ENCODE measurements around the gene TRAP1.

TRAP1 gene

DNA sequence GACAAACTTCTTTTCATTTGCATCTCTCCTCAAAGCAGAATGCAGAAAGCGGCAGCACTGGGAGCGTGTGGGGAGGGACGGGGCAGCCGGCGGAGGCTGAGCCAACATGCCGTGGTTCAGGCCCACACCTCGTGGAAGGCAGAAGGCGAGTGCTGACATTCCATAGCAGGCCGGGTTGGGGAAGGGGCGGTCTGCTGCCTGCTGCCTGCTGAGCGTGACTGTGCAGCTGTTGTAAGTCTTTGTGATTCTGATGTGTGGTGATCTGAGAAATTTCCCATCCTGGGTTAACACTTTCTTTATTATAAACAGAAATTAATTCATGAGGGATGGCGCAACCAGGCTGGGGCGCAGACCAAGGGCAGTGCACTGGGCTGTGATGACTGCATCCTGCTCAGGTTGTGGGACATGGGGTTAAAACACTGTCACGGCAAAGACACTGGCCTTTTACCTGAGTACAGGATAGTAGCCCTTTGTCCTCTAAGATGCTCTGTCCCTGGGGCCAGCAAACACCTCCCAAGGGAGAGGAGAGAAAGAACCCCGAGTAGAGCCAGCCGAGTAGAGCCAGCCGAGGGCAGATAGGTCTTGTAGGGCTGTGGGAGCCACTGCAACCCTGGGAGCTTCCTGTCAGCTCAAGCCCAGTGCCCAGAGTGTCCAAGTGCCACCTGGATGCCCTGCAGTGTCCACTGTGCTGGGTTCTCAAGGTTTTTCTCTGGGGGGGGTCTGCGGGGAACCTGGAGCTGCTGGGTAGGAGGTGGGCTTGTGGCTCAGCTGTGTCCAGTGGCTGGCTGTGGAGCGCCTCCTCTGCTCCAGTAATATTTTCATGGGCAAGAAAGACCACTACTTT is 71.6 kb downstream of the TRAP1 start:
- DNase-seq, result no peak

DNA sequence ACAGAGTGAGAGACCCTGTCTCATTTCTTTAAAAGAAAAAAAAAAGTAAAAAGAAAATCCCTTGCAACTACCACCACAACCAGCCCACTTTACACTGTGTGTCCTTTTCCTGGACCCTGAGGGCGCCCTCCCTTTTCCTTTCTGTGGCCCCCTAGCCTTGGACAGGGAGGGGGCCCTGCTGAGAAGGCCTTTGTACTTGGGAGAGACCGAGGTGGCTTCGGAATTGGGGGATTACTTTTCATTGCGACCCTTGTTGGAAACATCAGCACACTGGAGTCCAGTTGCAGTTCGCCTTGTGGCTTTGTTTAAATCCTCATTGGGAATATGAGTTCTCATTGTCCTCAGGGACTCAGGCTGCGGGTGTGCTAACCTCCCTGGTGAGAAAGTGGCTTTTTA is 72.2 kb downstream of the TRAP1 start:
- no peak for DNase-seq

DNA sequence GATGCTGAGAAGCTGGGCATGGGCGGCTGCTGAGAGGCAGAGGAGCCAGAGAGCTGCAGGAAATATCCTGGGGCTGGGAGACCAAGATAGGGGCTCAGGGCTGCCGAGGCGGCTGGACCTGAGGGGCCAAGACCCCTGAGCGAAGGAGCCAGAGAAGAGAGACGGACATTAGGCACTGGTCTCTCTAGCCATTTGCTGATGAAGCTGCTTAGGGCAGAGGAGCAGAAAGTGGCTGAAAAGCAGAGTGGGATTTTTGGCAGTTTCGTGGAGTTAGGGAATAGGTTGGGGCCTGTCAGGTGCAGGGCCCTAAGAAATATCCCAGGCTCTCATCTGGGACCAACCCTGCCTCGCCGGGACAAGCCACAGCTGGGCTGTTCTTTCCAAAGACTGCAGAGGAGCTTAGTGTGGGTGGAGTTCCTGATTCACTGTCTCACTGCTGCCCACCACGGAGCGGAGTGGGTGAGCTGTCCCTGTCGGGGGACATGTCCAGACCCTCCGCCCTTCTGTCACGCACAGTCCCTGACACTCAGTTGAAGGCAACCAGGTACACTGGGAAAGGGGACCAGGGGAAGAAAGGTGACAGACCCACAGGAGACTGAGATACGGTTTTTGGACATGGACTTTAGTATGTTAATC is 74.1 kb downstream of the TRAP1 start:
- DNase-seq, result no peak

DNA sequence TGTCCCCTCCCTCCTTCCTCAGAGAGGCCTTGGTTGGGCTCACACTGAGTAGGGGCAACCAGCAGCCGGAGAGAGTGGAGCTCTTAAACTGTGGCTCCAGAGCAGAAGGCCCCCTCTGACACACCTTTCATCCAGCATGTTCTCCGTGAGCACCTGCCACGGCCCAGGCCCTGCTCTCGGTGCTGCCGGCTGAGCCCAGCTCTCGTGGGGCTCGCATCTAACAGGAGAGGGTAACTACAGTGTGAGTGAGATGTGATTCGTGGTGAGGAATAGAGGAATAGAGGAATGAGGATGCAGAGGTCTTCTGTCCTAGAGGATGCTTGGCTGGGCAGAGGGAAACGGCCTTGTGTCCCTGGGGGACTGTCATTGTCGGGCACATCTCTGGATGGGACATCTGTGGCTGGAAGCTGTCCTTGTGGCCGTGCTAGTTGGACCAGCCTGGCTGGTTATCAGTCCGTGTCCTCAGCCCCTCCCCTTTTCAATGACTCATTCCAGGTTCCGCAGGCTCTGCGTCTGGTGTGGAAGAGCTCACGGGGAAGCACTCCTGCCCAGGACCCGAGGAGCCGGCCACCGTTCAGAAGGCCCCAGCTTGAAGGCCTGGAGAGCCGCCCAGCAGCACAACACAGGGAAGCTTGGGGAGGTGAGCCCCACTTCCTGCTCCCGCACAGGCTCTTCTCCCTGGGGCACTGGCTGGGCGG is 74.8 kb downstream of the TRAP1 start:
- no peak for DNase-seq

DNA sequence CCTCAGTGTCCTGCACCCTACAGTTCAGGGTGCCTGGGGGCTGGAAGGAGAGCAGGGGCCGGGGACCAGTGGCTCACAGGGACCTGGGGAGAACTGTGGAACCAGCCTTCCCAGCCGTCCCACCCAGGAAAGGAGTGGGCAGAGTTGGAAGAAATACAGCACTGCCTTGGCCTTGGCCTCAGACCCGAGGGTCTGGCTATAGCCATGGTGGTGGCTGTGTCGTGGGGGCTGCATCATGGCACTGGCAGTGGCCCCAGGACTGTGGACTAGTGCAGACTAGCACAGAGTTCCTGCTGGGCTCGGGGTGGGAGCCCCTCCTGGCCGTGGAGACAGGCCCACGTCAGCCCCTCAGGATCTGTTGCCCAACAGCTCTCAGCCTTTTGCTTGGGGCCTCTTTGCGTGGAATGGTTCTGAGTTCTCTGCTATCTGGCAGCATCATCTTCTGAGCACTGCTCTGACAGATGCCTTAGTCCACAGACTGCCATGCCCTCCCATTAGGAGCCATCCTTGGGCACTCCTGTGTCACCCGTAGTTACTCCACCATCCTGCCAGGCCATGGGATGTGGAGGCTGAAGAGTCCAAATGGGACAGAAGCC is 75.4 kb downstream of the TRAP1 start:
- no peak for DNase-seq

DNA sequence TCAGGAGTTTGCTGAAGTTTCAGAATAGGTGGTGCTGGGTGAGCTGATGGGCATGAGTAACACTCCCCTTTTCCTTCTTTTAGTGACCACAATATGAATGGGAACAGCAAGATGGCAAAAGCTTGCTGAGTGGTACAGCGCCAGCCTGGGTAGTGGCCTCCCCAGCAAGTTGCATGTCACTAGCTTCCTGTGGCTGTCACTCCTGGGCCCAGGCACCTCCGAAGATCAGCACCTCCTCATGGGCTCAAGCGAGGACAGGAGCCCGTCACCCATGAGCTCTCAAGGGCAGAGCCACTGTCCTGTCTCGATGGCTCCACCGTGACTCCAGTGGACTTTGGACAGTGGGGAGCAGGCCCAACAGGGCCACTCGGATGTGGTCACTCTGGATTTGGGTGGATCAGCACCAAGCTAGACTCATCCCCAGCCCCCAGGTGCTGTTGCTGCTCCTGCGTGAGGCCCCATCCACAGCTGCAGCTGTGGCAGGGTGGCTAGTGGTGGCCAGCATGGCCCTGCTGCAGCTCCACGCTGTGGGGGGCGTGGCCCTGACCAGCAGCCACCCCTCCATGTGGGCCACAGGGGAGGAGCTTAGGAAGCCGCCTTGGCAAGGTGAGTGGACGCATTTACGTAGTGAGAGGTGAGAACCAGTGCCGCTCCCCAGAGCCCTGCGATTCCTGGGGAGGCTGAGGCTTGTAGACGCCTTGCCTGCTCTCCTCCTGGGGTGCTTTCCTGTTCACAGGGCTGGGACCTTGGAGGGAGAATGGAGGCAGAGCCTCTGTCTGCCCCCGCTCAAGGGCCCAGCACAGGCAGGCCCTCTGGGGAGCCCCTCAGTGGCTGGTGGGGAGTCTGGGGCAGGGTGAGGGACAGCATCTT is 76.5 kb downstream of the TRAP1 start:
- no peak for DNase-seq

DNA sequence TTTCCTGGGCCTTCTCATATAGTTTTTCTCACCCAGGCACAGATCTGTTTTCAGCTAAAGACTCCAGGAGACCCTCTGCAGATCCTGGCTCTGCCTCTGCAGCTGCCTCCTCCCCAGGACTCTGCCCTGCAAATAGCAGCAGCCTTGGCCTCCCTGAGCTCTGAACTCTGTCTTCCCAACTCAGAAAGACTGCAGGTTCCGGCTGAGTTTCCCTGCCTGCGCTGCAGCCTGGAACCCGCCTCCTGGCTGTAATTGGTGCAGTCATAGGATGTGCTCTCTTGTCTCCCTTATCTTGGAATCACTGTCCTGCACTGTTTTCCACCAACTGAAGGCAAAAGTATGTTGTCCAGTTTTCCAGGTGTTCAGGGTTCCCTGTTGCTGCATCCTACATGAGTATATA is 77.1 kb downstream of the TRAP1 start:
- no peak for DNase-seq

DNA sequence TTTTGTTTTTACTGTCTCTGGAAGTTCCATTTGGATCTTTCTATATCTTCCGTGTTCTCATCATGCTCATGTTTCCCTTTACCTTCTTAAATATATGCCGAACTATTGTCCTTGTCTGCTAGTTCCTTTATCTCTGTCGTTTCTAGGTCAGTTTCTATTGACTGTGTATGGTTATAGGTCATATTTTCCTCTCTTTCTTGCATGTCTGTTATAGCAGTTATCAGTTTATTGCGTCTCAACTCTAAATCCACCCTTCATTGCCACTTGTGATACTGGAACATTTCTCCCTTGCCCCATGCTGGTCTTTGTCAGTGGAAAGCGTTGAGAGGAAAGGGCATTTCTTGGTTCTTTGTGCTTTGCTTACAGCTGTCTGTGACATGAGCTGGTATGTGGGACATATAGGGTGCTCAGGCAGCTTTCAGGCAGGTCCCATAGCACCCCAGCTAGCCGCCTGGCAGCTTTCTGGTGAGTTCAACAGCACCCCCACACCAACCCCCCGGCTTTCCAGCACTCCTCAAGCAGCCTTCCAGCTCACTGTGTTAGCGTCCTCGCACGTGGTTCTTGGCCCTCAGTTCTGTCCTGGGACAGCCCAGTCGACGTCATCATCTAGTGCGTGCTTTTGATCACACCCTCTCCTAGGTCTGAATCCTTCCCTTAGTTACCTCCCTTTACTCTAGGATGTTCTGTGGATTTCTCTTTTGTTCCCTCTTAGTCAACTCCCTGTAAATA is 78.2 kb downstream of the TRAP1 start:
- no peak for DNase-seq

DNA sequence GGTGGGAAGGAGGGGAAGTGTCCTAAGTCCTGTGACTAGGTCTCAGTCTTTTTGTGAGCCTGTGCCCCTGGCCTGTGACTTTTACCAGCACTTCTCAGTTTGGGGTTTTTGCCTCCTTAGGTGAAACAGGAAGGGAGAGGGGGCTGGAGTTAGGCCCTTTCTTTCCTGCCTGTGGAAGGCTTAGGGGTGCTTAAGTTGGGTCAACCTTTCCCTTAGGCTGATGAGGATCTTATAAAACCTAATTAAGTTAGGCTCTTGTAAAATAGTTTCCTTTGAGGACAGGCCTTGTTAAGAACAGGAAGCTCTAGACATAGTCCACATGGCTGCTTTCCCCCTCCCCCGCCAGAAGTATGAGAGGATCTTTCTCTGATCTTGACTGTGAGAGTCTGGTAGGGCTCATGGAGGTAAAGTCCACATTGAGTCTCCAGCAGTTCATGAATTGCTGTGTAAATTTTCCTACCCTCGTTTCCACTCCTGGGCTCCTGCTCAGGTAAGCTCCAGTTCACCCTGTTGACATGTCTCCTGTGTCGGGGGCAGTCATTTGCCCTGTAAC is 79.9 kb downstream of the TRAP1 start:
- DNase-seq, result no peak

DNA sequence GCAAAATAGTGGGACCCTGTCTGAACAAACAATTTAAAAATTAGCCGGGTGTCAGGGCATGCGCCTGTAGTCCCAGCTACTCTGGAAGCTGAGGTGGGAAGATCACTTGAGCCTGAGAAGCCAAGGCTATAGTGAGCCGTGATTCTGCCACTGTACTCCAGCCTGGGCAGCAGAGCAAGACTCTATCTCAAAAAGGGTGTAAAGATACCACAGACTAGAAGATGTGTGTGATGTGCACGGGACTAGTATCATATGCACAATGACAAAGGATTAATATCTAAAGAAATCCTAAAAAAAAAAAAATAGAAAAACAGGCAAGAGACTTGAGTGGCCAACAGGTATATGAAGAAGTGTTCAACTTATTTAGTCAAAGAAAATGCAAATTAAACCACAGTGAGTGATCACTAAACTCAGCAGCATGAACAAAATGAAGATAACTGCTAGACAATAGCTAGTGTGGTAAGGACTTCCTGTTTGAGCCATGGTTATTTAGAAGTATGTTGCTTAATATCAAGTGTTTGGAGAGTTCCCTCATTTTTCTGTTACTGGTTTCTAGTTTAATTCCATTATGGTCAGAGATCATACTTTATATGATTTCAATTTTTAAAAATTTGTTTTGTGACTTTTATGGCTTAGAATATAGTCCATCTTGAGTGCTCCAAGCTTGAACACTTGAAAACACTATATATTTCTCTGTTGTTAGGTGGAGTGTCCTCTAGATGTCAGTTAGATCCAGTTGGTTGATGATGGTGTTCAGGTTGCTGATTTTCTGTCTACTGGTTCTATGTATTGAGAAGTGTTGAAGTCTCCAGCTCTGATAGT is 91.2 kb downstream of the TRAP1 start:
- DNase-seq, result no peak

DNA sequence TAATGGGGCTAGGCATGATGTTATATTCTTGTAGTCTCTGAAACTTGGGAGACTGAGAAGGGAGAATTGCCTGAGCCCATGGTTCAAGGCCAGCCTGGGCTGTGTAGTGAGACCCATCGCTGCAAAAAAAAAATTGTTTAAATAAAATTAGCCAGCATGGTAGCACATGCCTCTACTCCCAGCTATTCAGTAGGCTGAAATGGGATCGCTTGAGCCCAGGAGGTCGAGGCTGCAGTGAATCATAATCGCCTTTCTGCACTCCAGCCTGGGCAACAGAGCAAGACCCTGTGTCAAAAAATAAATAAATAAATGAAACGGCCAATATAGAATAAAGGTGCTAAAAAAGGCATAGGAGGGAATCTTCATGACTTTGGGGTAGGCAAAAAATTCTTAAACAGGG is 92.0 kb downstream of the TRAP1 start:
- DNase-seq, result no peak

DNA sequence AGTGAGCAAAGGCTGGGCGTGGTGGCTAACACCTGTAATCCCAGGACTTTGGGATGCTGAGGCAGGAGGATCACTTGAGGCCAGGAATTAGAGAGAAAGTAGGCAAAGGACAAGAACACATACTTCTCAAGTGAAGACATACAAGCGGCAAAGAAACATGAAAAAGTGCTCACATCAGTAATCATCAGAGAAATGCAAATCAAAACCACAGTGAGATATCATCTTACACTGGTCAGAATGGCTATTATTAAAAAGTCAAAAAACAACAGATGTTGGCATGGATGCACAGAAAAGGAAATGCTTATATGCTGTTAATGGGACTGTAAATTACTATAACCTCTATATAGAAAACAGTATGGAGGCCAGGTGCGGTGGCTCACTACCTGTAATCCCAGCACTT is 93.7 kb downstream of the TRAP1 start:
- no peak for DNase-seq

DNA sequence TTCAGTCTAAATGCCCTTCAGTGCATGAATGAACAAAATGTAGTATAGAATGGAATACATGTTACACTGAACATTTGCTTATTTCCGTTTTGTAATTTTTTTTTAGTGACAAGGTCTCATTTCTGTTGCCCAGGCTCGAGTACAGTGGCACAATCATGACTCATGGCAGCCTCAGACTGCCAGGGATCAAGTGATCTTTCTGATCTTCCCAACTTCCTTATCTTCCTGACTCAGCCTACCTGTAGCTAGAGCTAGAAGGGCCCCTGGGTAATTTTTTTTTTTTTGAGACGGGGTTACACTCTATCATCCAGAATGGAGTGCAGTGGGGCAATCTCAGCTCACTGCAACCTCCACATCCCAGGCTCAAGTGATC is 98.6 kb downstream of the TRAP1 start:
- no peak for DNase-seq

DNA sequence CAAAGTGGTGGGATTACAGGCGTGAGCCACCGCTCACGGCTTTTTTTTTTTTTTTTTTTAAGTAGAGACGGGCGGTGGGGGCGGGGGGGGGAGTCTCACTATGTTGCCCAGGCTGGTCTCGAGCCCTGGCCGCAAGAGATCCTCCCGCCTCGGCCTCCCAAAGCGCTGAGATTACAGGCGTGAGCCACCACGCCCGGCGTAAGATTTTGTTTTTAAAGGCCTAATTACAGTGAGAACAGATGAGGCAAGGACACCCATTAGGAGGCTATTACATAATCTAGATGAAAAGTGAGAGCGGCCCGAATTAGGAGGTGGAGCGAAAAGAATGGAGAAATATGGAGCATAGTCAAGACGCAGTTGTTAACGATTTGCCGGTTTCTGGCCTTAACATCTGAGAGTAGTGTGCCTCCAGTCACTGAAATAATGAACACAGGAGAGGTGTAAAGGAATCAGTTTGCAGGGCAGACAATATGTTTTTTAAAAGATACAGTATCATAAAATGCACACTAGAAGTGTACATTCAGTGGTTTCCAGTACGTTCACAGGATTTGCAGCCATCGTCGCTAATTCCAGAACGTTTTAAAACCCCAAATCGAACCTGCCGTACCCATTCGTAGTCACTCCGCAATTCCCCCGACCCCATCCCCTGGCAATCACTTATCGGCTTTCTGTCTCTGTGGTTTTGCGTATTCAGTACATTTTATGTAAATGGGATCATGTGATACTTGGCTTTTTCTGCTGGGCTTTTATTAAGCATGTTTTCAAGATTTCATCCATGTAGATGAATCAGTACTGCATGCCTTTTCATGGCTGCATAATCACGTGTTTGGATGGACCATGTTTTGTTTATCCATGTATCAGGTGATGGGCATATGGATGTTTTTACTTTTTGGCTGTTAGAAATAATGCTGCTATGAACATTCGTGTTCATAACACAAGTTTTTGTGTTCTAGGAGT is 104.5 kb downstream of the TRAP1 start:
- no peak for DNase-seq

DNA sequence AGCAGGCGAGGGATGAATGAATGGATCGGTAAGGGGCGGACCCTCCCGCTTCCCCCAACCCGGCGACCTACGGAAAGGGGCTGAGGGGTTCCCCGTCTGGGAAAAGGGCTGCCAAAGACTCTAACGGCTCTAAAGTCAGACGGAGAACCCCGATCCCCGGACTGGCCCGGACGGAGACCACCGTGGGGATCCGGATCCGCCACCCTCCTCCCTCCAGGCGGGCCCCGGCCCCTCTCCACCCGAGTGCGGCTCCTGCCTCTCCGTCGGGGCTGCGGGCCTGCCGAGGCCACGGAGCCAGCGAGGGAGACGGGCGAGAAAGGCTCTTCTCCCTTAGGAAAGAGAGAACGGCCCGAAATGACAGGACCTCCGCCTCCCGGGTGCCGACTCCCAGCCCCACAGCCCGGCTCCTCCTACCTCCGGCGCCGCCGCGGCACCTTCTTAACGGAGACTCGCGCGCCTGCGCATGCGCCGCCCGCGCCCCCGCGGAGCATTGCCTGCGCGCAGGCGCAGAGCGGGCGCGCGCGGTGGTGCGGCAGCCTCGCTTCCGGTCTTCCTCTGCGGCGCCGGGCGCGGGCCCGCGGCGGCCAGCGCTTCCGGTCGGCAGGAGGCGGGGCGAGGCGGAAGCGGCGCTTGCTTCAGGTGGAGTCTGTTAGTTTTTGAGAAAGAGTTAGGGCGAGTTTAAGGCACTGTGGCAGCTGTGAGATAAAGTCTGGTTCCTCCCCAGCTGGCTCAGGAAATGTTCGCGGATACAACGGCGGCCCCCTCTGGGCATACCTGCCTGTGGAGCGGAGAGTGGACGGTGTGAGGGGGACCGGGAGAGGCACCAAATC is 106.0 kb downstream of the TRAP1 start, which contains the start of gene SLX4:
Gene SLX4, minus strand, starts transcription at position 461 of the 830 bp plus-strand sequence. CDS start 2,642 bp downstream, outside the sequence.
- peak; percentile 93 for DNase-seq

DNA sequence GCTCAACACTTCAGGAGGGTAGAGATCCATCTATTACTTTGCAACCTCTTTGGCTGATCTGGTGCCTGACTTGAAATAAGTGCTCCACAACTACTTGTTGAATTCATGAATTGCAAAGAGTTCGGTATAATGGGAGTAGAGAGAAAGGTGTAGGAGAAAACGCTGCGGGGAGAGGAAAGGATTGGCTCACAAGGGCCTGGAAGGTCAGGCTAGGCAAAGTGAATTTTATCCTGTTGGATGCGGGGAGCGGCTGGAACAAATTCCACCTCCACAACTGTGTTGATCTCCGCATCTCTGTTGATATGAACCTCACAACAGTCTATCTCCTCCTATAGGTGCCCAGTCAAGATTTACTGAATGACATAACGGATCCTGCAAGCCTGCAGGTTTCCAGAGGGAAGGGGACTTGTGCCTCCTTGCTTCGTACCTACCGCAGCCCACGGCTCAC is 106.6 kb downstream of the TRAP1 start:
- no peak for DNase-seq

DNA sequence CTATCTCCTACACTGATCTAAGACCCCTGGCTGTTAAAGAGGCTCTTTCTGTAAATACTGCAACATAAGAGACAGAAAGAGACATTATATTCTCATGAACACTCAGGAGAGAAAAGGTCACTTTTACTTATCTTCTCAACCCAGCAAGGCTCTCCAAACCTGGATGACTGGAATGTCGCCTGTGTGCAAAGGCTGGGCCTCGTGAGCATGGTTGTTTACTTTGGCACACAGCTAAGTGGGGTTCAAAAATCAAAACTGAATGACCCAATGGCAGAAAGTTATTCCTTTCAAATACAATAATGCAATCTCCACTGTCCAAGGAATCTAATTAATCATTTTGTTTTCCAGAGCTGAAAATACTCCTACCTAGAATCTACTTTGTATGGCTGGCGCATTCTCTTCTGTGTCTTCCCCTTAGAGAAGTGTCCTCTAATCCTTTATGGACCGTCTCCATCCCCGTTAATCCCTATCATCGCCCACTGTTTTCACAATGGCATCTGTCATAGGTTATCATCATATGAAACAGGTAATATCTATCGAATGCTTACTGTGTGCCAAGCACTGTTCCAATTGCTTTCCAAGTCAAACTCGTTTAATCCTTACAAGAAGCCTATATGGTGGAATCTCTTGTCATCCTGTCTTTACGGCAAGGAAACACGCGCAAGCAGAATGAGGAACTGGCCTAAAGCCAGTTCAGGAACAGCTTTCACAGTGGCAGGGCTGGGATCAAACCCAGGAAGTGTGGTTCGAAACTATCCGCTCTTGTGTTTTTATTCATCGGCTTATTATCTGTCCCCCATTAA is 107.2 kb downstream of the TRAP1 start:
- no peak for DNase-seq

Data from NCI-H2081 (cell line).